HG03025 (cell line): ENCODE measurements around the gene CLDN9.

Experiments used
- ATAC-seq: cut with Tn5 transposase; IDR thresholded peaks from one replicate; pipeline ENCODE4 v1.9.1; 2021; ENCODE audit warnings: mild to moderate bottlenecking, moderate library complexity; ENCODE audit not compliant: unreplicated experiment, low FRiP score

CLDN9 gene, protein sequence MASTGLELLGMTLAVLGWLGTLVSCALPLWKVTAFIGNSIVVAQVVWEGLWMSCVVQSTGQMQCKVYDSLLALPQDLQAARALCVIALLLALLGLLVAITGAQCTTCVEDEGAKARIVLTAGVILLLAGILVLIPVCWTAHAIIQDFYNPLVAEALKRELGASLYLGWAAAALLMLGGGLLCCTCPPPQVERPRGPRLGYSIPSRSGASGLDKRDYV

DNA sequence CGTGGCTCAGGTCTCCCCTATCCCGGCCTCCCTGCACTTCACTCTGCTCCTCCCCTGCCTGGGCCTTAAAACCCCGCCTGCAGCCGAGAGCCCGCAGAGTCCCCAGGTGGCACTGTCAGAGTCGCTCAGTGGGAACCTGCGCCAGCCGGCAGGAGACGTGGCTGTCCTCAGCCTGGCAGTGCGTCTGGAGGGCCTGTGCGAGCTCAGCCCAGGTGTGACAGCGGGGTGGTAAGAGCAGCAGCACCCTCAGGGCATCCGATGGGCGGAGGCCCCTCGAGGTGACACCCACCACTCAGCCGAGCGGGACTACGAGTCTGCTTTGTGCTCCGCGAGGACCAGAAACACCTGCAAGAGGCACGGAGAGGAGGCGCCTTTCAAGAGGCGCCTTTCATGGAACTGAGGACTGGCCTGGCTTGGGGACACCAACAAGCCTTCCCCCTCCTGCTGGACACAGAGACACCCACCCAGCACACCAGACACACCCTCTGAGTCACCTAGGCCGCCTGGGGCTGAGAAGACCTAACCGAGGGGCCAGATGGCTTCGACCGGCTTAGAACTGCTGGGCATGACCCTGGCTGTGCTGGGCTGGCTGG lies at the start of gene CLDN9:
Gene CLDN9, plus strand, starts transcription at position 96 of the 593 bp plus-strand sequence. Its CDS starts 440 bp downstream, at position 536.
- no peak for ATAC-seq

- no peak for ATAC-seq
Observed at GRCh38 chr16:2963074-2963722, 49.5 kb upstream of the CLDN9 start.

- no peak for ATAC-seq
Observed at GRCh38 chr16:2963723-2964474, 48.8 kb upstream of the CLDN9 start, which contains the start of gene KREMEN2. KREMEN2 (plus strand) TSS chr16:2964275; CDS start chr16:2964521, 246 bp downstream.

DNA sequence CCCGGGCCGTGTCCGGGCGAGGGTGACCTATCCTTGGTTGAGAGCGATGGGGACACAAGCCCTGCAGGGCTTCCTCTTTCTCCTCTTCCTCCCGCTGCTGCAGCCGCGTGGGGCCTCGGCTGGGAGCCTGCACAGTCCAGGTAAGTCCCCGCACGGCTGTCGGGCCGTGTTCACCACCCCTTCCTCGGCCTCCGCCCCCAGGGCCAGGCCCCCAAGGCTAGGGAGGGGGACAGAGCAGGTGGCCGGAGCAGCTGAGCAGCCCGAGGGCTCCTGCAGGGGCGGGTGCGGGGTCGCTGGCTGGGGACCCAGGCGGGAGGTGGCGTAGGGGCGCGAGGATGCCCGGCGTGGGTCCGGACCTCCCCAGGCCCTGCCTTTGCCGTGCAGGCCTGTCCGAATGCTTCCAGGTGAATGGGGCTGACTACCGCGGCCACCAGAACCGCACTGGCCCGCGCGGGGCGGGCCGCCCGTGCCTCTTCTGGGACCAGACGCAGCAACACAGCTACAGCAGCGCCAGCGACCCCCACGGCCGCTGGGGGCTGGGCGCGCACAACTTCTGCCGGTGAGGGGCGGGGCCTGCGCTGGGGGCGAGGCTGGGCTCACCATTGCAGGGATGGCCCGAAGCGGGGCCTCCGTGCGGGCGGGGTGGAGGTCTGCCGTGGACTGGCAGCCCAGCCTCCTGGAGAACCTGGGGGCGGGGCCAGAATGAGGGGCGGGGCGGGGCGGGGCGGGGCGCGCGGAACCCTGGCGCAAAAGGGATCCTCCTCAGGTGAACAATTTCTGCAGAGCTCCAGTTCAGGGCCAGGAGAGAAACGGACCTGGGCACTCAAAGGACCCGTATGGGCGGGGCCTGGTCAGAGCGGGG lies 48.0 kb upstream of the CLDN9 start:
- ATAC-seq: no peak

GRCh38 chr16:2966043-2966807 lies 46.5 kb upstream of the CLDN9 start:
- no peak for ATAC-seq

DNA sequence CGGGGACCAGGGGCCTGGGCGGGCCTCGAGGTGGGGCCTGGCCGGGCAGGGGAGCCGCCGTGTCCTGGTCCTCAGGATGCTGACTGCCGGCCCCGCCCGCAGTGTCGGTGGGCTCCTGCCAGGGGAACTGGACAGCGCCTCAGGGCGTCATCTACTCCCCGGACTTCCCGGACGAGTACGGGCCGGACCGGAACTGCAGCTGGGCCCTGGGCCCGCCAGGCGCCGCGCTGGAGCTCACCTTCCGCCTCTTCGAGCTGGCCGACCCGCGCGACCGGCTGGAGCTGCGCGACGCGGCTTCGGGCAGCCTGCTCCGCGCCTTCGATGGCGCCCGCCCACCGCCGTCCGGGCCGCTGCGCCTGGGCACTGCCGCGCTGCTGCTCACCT lies 45.9 kb upstream of the CLDN9 start:
- no peak for ATAC-seq

DNA sequence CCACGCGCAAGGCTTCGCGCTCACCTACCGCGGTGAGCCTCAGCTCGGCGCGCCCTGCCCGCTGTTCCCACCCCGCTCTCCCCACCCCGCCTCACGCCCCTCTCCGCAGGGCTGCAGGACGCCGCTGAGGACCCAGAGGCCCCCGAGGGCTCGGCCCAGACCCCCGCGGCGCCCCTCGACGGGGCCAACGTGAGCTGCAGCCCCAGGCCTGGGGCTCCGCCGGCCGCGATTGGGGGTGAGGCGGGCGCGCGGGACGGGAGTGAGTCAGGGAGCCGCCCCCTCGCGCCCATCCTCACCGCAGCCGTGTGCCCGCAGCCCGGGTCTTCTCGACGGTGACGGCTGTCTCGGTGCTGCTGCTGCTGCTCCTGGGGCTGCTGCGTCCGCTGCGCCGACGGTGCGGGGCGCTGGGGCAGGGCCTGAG lies 45.5 kb upstream of the CLDN9 start:
- no peak for ATAC-seq

- no peak for ATAC-seq
Observed at GRCh38 chr16:2967721-2968161, 45.0 kb upstream of the CLDN9 start.

DNA sequence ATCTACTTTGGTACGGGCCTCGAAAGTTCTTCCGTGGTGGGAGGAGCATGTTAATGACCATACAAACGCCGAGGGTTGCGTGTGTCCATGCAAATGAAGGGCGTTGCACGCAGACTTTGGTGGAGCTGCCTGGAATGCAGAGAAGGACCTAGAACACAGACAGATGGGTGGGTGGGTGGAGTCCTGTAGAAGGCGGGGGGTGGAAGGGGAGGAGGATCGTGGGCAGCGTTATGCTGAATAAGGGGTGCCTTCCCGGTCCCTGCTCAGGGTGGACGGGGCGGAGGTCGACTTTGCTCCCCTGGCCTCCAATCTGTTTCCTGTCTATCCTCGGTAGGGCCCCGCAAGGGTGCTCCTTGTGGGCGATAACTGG lies 44.4 kb upstream of the CLDN9 start:
- no peak for ATAC-seq

GRCh38 chr16:2968738-2969544 lies 43.8 kb upstream of the CLDN9 start, which contains the start of gene PAQR4:
PAQR4 (plus strand) TSS chr16:2969348; CDS start chr16:2969675, 327 bp downstream.
- ATAC-seq: peak; percentile 58

DNA sequence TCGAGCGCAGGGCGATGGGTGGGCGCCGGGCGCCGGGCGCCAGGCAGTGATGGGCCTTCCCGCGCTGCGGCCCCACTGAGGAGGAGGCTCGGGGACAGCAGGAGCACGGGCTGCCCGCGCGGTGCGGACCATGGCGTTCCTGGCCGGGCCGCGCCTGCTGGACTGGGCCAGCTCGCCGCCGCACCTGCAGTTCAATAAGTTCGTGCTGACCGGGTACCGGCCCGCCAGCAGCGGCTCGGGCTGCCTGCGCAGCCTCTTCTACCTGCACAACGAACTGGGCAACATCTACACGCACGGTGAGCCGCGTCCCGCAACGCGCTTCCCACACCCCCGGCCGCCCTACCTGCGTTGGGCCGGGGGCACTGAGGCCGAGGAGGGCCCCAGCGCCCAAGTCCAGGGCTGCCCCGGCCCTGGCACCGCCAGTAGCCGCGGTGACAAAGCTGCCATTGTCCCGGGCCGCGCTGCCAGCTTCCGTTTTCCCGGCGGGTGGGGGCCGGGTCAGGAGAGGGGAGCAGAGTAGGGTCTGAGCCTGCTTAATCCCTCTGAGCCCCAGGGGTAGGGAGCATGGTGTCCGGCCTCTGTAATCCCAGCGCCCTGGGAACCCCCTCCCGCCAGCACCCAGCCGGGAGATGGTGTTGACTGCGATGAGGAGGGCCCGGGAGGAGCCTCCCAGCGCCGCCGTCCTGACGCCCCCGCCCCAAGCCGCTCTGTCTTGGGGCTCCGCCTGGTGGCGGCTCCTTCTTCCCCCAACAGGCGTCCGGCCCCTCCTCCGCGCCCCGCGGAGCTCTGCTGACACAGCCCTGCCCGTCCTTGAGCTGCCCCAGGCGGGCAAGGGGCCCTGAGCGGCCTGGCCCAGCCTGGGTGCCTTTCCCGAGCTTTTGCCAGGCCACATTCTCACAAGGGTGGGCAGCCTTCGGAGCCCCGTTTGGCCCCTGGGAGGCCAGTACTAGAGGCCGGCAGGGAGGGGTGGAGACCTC lies 42.9 kb upstream of the CLDN9 start:
- peak; percentile 15 for ATAC-seq

GRCh38 chr16:2970563-2970962 lies 42.2 kb upstream of the CLDN9 start:
- ATAC-seq: no peak

DNA sequence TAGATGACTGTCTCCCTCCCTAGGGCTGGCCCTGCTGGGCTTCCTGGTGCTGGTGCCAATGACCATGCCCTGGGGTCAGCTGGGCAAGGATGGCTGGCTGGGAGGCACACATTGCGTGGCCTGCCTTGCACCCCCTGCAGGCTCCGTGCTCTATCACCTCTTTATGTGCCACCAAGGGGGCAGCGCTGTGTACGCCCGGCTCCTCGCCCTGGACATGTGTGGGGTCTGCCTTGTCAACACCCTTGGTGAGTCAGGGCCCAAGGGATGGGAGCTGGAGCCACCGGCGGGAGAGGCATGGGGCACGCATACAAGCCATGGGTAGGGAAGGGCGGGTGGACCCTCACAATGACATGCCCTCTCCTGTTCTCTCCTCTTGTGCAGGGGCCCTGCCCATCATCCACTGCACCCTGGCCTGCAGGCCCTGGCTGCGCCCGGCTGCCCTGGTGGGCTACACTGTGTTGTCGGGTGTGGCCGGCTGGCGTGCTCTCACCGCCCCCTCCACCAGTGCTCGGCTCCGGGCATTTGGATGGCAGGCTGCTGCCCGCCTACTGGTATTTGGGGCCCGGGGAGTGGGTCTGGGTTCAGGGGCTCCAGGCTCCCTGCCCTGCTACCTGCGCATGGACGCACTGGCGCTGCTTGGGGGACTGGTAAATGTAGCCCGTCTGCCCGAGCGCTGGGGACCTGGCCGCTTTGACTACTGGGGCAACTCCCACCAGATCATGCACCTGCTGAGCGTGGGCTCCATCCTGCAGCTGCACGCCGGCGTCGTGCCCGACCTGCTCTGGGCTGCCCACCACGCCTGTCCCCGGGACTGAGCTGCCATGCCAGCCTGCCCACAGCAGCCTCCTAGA lies 41.4 kb upstream of the CLDN9 start:
- no peak for ATAC-seq

DNA sequence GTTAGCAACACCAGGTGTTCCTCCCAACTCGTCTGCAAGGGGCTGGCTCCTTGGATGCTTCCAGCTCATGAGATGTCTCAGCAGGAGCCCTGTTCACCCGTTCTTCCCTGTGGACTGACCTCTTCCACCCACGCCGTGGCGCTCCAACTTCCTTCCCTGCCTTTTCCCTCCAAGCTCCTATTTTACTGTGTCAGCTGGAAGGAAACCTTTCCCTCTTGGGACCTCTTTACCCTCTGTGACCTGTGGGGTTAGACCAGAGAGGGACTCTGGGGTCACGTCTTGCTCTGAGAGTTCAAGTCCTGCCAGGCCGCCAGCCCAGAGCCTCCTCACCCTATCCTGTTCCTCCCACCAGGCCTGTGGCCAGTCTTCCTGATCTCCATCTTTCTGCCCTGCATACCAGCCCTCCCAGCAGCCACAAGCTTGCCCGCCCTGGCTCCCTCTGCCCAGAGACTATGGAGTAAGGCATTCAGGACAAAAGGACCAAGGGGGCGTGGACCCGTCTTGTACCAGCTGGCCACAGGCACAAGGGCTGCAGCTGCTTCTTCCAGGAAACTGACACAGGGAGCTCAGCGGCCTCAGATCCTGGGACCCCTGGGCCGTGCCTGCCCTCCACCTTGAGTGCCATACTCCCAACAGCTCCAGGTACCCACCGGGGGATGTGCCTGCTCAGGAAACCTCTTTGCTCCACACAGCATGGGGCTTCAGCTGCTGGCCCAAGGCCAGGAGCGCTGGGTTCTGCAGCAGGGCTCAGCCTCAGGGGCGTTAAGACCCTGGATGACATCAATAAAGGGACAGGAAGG lies 40.5 kb upstream of the CLDN9 start:
- ATAC-seq: no peak

DNA sequence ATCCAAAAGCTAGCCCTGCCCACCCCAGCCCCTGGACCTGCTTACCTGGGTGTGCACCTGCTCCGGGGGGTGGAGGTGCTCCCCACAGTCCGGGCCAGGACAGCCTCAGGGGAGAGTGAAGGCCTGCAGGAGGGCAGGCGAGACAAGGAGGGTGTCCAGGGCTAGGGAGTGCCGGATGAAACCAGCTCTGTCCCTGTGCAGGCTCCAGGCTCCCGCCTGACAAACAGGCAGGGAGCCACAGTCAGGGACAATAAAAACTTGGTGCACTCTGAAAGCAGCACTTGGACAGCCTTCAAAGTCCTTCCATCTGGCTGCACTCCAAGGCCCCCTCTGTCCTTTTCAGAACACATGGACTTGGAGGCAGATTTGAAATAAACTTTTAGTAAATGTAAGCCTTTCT lies 39.6 kb upstream of the CLDN9 start:
- no peak for ATAC-seq
